Thyroid gland (tissue), 4 donors: ENCODE measurements around the gene CYB5R4. TPM values are rescaled to one million over a fixed set of nuclear protein-coding genes. Genes with fewer than 3 reads are reported as not detected.

Experiments used
- DNase-seq, 2 donors: peaks; one replicate each; pipeline ENCODE4 v3.0.0-alpha.2; 2019
- H3K27ac ChIP-seq, 3 donors: fragments of 200-600 bp; sonication (generic); 1 replicate in 2 of 3; 2 replicates in 1 of 3; pipeline ENCODE4 v1.5.1; 2016 to 2019; ENCODE audit warnings: mild to moderate bottlenecking in 1 of 3, moderate library complexity in 1 of 3
- H3K27me3 ChIP-seq: fragments of 200-600 bp; sonication (generic); one replicate; pipeline ENCODE4 v1.5.1; 2019
- H3K36me3 ChIP-seq, 2 donors: fragments of 200-600 bp; sonication (generic); one replicate each; pipeline ENCODE4 v1.5.1; 2016 to 2019
- H3K4me1 ChIP-seq, 2 donors: fragments of 200-600 bp; sonication (generic); one replicate each; pipeline ENCODE4 v1.5.1; 2017 to 2019
- H3K4me3 ChIP-seq, 3 donors: fragments of 200-600 bp; sonication (generic); replicated peaks in 1 of 3; 1 replicate in 2 of 3; 2 replicates in 1 of 3; pipeline ENCODE4 v1.5.1; 2016; ENCODE audit warnings: mild to moderate bottlenecking in 1 of 3
- H3K9me3 ChIP-seq: fragments of 200-600 bp; sonication (generic); one replicate; pipeline ENCODE4 v1.5.1; 2017
- POLR2A ChIP-seq, 2 donors: fragments of 450-650 bp; IDR thresholded peaks; one replicate each; pipeline ENCODE4 v1.6.1; 2017; ENCODE audit warnings: antibody characterized with exemption in 2 of 2, mild to moderate bottlenecking in 2 of 2, moderate library complexity in 1 of 2
- WGBS, 2 donors: methylation state at CpG; one replicate each; pipeline ENCODE4 v1.1.5; 2017; 5-methylcytosine and 5-hydroxymethylcytosine counted together
- intact Hi-C: fragments of 100-400 bp; cut with DNase I; formaldehyde crosslinking; loops from one replicate; pipeline ENCODE4 v1.15.1; 2023
- total RNA-seq, 4 donors: library from RNA; depleted of rRNA; stranded (reverse); fragments of >200 nt; gene quantifications; one replicate each; pipeline ENCODE4 v1.2.3, GENCODE V29; 2016
- TF ChIP-seq, protein P1 (sequence below), 6 experiments: fragments of 200-600 bp in 3 of 6; fragments of 450-650 bp in 3 of 6; sonication (generic) in 3 of 6; IDR thresholded peaks; one replicate each; pipeline ENCODE4 v1.5.1; 2016 to 2019; ENCODE audit warnings: antibody characterized with exemption in 6 of 6, mild to moderate bottlenecking in 2 of 6, inconsistent platforms in 1 of 6, moderate library complexity in 1 of 6

CYB5R4 gene
- total RNA-seq, 4 donors from 2014 or later: 6.4 to 12.5 (median 9.0) TPM

DNA sequence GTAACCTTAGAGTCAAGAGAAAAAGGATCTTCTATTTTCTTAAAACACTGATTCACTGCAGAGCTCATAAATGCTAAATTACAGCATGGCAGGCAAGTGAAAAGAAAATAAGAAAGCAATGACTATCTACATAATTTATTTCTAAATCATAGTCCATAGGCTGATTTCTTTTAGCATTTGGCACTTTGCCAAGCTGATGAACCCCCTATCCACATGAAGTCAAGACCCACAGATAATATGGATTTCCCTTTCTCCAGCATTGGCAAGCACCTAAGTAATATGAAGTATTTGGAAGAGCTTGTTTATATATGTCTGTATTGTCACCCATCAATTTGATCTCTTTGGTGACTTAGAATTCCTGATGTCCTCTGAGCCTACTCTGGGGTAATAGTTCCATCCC lies 126.2 kb downstream of the CYB5R4 start:
- DNase-seq: no peak
- H3K27ac ChIP-seq: no peak overlapping the region
- H3K4me3 ChIP-seq: no peak overlapping the region
- TF ChIP-seq, protein P1, sequence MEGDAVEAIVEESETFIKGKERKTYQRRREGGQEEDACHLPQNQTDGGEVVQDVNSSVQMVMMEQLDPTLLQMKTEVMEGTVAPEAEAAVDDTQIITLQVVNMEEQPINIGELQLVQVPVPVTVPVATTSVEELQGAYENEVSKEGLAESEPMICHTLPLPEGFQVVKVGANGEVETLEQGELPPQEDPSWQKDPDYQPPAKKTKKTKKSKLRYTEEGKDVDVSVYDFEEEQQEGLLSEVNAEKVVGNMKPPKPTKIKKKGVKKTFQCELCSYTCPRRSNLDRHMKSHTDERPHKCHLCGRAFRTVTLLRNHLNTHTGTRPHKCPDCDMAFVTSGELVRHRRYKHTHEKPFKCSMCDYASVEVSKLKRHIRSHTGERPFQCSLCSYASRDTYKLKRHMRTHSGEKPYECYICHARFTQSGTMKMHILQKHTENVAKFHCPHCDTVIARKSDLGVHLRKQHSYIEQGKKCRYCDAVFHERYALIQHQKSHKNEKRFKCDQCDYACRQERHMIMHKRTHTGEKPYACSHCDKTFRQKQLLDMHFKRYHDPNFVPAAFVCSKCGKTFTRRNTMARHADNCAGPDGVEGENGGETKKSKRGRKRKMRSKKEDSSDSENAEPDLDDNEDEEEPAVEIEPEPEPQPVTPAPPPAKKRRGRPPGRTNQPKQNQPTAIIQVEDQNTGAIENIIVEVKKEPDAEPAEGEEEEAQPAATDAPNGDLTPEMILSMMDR (IDR thresholded peaks at IDR 0.05): no peak
- TF ChIP-seq POLR2A (IDR thresholded peaks at IDR 0.05): no peak
- H3K36me3 ChIP-seq: no peaks in the 10 kb centered on the region
- no peaks in the 10 kb centered on the region for H3K9me3 ChIP-seq
- intact Hi-C loops: no loop called here
- no peaks in the 10 kb centered on the region for H3K27me3 ChIP-seq
- H3K4me1 ChIP-seq: no peaks in the 10 kb centered on the region

DNA sequence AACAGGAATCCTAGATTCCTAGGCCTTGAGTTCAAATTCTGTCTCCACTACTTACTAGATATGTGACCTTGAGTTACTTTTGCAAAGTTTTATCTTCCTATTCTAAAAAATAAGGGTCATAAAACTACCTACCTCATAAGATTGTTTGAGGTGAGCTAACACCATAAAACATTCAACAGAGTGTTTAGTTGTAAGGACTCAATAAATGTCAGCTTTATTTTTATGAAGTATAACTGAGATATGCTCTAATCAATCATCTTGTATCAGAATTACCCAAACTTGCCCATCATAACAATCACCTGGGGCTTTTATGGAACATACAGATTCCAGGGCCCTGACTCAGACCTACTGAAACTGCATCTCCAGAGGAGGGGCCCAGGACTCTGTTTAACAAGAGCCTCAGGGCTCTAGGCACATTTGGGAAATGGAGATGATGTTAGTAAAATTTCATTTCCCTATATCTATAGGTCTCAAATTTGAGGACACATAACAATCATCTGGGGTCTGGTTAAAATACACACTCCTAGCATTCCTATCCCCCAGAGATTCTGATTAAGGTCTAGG lies 138.6 kb downstream of the CYB5R4 start:
- no peak for DNase-seq
- intact Hi-C loops: no loop called here
- Histone ChIP-seq H3K27ac (no peak overlapping the region), H3K4me3 (no peak overlapping the region), H3K27me3 (no peaks in the 10 kb centered on the region), H3K9me3 (no peaks in the 10 kb centered on the region), H3K36me3 (no peaks in the 10 kb centered on the region), H3K4me1 (no peaks in the 10 kb centered on the region)
- TF ChIP-seq, protein P1 (IDR thresholded peaks at IDR 0.05): no peak
- TF ChIP-seq POLR2A (IDR thresholded peaks at IDR 0.05): no peak

DNA sequence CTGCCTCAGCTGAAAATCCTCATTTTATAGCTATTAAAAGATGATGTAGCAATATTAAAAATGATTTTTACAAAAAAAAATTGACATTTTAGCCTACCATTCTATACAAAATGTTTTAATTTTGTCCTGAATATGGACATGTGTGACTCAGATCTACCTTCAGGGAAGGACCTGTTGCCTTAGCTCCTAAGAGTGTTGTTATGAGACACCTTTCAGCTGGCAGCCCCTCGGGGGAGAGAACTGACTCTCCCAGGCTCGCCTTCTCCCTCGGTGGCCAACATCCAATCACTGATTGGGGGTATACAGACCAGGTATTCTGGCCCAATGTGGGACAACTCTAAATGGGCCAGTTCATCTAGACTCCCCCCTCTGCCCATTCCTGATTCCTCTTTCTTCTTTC lies 141.6 kb downstream of the CYB5R4 start:
- 77 to 78% methylated on average over 3 of the region's 3 CpGs for WGBS, 2 donors
- no peak for DNase-seq

DNA sequence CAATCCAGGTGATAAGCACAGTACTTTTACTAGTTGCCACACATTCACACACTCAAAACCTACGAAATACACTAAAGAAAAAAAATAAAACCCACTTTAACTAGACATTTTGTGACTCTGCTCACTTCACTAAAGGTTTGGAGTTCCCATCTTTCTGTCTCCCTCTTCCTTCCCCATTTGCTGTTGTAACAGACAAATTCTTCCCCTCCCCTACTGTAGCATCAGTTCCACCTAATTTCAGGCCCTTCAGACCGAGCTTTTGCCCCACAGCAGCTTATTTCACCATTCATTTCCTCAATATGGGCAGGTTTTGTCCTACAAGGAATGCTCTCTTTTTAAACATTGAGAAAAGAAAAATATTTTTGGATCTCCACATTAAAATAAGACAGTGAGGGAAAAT lies 142.7 kb downstream of the CYB5R4 start:
- 59 to 60% methylated on average over 2 of the region's 2 CpGs for WGBS, 2 donors
- intact Hi-C loops: no loop called here
- no peak for DNase-seq
- no peak overlapping the region for H3K27ac ChIP-seq
- H3K27me3 ChIP-seq: no peaks in the 10 kb centered on the region
- no peaks in the 10 kb centered on the region for H3K9me3 ChIP-seq
- no peak overlapping the region for H3K4me3 ChIP-seq
- H3K4me1 ChIP-seq: no peaks in the 10 kb centered on the region
- no peak for TF ChIP-seq POLR2A (IDR thresholded peaks at IDR 0.05)
- TF ChIP-seq, protein P1 (IDR thresholded peaks at IDR 0.05): no peak
- no peaks in the 10 kb centered on the region for H3K36me3 ChIP-seq

More for the DNA sequence above, 141.6 kb downstream of the CYB5R4 start:
- Histone ChIP-seq H3K9me3 (no peaks in the 10 kb centered on the region), H3K4me1 (no peaks in the 10 kb centered on the region), H3K4me3 (no peak overlapping the region), H3K27ac (no peak overlapping the region), H3K27me3 (no peaks in the 10 kb centered on the region), H3K36me3 (no peaks in the 10 kb centered on the region)
- no peak for TF ChIP-seq POLR2A (IDR thresholded peaks at IDR 0.05)
- TF ChIP-seq, protein P1 (IDR thresholded peaks at IDR 0.05): no peak
- intact Hi-C loops: no loop called here

DNA sequence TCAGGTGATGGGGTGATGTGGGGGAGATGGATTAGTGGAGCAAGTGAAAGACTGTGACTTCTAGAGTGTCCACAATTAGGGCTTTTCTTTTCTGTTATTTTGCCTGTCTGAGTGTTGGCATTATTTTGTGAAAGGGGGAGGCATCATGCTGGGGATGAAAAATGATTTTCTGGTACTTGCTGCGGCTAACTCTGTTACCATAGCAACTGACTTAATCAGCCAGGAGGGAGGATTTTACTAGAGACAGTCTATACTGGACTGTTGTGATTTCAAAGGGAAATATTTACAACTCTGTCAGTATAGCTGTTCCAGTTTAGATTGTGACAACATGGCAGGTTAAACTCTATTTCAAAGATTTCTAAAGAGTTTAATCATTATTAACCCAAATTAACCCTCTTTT lies 143.6 kb downstream of the CYB5R4 start:
- 43 to 73% methylated on average over 1 of the region's 1 CpG for WGBS, 2 donors
- Histone ChIP-seq H3K9me3 (no peaks in the 10 kb centered on the region), H3K27ac (no peak overlapping the region), H3K36me3 (no peaks in the 10 kb centered on the region), H3K4me1 (no peaks in the 10 kb centered on the region), H3K4me3 (no peak overlapping the region), H3K27me3 (no peaks in the 10 kb centered on the region)
- intact Hi-C loops: no loop called here
- DNase-seq: no peak
- TF ChIP-seq, protein P1 (IDR thresholded peaks at IDR 0.05): no peak
- no peak for TF ChIP-seq POLR2A (IDR thresholded peaks at IDR 0.05)
